ENCODE measurements around the gene ANKRD24.

GRCh38 chr19:4174213-4174894 lies 8.1 kb upstream of the ANKRD24 start:
- no peak for TF ChIP-seq POLR2AphosphoS5 (IDR thresholded peaks at IDR 0.05; ENCODE audit: low read depth, low read length)
- no peak for TF ChIP-seq POLR2A (IDR thresholded peaks at IDR 0.05; ENCODE audit: low read depth, low read length)
